NCI-H446 treated with DMSO at 0.1 percent for 48 hours (cell line): Measurements from ENCODE around the gene AHRR.

Experiments
- DNase-seq: peaks from one replicate; lab custom pipeline; 2025; lab: John Stamatoyannopoulos, UW

The AHRR gene

DNA sequence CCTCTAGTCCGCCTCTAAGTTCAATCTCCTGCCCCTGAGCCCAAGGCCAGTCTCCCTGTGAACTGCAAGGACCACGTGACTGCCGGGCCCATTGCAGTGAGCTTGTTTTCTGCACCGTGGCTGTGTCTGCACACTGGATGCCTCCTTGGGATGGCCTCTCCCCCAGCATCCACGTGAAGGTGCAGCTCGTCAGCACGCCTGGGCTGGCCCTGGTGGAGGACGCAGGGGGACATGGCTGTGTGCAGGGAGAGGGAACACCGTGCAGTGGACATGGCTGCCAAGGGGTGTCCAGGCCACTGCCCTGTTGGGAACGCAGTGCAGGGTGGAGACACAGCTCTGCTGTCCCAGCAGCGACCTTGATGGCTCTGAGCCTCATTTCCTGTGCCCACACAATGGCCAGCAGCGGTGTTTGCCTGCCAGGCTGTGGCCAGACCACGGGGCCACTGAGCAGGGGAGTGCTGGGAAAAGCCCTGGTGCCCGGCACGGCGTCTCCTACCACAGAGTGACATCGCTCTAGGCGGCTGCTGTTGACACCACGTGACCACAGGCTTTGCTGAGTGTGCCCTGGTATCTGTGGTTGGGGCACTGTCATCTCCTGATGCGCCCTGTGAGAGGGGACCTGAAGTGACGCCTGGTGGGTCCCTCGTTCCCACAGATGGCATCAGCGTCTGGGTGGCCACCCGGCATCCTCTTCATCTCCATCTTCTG is 94.6 kb downstream of the AHRR start:
- DNase-seq = no peak

DNA sequence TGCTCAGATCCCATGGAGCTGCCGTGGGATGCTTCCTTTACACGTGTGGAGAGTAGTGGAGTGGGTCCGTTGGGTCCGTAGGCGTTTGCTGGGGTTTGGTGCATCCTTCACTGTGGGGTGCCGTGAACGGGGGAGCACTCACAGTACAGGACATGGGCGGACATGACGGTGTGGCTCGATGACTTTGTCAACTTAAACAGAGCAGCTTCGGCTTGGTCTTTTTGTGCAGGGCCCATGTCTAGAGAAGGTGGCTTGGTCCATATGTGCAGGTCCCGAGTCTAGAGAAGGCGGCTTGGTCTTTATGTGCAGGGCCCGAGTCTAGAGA is 95.1 kb downstream of the AHRR start:
- no peak for DNase-seq

DNA sequence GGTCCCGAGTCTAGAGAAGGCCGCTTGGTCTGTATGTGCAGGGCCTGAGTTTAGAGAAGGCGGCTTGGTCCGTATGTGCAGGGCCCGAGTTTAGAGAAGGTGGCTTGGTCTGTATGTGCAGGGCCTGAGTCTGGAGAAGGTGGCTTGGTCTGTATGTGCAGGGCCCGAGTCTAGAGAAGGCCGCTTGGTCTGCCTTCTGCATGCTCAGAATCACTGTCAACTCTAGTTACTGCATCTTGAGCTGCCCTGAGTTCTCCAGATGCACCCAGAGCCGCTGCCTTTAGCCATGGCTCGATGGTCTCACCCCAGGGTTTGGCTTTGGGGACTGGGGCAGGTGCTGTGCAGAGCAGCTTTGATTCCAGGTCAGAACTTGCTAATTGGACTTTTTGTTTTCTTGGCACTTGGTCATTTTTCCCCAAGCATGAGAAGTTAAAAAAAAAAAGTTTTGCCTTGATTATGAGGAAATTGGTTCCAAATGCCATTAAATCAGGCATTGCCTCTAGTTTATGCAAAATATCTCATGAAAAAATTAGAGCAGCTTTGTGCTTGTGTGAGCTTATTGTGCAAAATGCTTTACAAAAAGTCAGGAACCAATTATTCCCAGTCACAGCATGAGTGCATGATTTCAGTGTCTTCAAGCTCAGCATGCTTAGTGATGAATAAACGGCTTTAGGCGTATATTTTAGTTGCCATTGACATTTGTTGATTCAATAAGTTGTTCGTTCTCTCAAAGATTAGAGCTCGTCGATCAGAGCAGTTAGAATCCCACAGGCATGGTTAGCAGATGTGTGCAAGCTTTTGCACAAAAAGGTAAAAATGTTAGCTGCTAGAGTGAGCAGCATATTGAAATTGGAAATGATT is 96.0 kb downstream of the AHRR start:
- DNase-seq = no peak

DNA sequence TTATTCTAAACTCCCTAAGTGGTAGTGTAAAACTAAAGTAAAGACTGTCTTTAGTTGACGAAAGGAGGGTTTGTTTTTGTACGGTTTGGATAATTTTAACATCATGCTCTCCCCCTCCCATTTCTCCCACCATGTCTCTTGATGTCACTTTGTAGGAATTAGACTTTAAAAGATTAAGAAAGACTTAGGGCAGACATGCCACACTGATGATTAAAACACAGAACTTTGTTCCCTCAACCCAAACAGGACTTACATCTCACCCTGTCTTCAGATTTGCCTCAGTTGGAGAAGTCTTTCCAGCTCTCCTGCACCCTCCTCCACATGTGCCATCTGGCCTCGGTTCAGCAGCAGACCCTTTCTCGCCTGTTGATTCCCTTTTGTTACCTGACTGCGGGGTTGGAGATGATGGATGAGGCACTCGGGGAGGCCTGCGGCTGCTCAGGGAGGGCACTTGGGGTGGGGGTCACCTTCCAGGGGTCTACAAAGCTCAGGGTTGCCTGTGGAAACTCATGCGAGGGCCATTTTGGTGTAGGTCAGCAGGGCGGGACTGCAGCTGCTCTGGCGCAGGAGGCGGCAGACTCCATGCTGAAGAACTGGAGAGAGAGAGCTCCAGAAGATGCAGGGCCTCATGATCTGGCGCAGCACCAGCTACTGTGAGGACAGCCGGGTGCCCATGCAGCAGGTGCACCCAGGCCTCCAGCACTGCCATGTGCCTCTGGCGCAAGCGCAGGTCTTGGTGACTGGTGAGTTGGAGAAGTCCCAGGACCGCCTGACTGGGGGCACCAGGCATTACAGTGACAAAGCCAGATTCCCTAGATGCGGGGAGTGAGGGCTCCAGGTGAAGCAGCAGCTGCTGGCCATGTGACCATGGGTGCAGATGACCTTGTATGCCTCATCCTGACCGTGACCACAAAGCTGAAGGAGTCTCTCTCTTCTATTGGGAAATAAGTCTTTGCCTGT is 96.9 kb downstream of the AHRR start:
- no peak for DNase-seq

DNA sequence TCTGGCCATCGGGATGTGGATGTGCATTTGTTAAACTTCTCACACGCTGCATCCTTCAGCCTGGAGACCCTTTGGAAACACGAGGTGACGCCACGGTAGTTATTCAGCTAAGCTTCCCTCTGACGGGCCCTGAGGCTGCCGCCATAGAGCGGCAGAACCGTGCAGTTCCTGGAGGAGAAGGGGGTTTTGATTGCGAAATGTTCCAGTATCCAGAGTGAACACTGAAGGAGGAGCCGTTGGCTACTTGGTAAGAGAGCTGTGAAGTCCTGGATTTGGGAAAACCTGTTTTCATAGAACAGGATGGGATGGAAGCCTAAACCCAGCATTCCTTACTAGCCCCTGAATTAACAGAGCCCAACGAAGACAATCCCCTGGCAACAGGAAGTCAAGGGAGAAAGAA is 98.5 kb downstream of the AHRR start:
- DNase-seq = no peak

DNA sequence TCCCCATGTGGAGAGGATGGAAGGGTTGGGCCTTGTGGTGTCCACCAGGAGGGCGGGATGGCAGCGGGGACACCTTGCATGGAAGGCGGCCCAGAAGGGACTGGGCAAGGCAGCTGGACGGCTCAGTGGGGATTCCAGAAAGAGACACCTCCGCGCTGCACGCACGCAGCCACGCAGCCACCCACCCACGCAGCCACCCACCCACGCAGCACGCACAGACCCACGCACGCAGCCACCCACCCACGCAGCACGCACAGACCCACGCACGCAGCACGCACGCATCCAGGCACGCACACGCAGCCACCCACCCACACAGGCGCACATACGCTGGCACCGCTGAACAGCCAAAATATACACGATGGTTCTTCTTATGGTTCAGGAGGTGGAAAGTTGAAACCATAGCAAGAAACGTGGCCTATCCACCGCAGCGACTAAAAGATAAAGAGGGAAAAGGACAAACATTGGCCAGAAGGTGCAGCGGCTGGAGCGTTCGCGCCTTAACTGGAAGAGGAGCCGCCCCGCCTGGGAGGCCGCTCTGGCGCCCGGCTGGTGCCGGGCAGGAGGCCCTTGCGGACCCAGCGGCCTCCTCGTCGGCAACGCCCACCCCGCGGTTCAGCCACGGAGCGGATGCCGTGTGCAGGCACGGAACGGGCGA is 99.2 kb downstream of the AHRR start:
- DNase-seq = no peak

DNA sequence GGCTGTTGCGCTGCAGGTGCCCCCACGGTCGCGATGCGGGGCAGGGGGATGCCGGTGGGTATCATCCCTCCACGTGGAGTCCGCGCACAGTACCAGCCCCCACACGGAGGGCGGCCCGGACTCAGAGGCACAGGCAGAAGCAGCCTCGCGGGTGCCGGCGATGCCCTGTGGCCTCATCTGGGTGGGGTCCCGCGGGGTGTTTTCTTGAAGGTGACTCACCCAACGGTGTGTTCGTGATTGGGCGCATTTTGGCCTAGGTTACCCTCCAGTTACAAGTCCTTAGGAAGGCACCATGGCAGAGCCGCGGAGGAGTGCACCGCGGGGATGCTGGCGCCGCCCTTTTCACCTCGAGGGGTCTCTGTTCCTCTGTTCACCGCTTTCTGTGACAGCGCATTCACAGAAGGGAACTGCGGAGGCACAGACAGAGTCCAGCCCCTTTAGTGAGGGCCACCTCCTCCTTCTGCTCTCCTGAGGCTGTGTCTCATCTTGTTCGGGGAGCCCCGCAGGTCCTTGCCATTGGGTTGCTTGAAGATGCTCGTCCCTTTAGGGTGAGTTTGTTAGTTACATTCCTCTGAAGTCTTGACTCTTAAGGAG is 99.9 kb downstream of the AHRR start:
- no peak for DNase-seq

DNA sequence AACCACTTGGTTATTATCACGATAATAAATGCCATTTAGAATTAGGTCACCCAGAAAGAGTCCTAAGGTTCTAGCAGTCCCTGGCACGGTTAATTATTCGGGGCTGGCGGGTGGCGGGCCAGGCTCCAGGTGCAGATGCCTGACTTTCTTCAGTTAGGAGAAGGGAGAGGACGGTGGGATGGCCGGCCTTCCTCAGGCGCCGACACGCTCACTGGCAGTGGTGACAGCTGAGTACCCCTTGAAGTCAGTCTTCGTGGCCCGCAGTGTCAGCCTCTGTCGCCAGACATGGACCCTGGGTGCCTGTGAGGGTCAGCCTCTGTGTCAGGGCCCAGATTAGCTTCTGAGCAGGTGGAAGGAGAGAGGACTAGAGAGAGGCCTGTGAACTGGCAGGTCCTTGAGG is 100.4 kb downstream of the AHRR start:
- DNase-seq = no peak

DNA sequence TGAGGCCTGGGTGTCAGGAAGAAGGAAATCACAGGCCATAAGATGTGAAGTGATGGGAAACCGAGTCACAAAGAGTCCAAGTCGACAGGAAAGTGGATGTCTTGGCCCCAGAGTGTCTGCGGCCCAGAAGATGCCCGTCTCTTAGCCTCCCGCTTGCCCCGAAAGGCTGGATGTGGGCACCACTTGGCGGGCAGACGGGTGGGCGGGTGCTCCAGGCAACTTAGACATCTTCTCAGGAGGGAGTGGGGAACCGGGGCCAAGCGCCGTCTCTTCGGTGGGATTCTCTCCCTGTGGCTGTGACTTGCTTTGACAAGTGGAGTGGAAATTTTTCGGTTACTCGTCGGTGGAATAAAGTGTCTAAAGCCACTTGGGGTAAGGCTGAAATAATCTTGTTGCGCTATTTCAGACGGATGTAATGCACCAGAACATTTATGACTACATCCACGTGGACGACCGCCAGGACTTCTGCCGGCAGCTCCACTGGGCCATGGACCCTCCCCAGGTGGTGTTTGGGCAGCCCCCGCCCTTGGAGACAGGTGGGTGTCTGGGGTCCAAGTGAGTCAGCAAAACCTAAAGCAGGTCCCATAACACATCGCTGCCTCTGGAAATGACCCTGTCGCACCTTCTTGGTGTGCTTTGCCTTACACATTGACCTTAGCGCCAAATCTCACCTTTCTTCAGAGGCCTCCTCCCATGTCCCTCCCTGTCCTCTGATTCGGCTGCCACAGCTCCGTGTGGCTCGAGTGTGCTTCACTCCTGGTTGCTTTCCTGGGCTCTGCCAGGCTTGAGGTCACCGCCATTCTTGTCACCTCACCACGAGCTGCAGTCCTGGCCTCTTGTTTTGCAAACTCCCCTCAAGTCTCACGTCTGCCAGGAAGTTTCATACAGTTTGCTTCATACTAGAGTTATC is 101.1 kb downstream of the AHRR start:
- no peak for DNase-seq

DNA sequence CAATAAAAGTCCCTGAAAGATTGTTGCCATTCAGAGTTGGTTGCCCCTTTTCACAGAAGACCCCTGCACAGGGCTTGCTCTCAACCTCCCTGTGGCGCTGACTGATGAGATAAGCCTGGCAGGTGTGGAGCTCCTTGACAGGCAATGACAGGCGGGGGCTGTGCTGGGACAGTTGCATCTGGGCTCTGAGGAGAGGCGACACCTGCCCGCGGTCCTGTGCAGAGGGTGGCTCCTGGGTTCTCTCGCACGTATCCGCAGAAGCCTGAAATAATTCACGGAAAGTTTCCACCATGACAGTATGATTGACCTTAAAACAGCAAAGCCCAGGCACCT is 101.7 kb downstream of the AHRR start:
- DNase-seq = no peak

DNA sequence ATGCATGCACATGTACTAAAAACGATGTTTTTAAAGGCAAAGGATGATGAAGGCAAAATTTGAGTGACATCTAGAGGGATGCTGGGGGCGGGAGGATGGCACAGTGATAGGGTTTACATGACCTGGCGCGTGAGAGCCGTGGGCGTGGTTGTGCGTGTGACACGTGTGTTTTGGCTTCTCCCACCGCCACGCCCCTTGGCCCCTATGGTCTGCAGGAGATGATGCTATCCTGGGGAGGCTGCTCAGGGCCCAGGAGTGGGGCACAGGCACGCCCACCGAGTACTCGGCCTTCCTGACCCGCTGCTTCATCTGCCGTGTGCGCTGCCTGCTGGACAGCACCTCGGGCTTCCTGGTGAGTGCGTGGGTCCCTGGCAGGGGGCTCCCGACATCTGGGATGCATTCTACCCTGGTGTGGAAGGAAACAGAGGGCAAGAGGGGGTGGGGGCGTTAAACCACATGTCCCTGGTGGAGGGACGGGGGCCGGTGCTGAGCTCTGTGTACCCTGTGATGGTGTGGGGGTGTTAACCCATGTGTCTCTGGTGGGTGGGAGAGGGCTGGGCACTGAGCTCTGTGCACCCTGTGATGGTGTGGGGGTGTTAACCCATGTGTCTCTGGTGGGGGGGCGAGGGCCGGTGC is 102.2 kb downstream of the AHRR start:
- no peak for DNase-seq

DNA sequence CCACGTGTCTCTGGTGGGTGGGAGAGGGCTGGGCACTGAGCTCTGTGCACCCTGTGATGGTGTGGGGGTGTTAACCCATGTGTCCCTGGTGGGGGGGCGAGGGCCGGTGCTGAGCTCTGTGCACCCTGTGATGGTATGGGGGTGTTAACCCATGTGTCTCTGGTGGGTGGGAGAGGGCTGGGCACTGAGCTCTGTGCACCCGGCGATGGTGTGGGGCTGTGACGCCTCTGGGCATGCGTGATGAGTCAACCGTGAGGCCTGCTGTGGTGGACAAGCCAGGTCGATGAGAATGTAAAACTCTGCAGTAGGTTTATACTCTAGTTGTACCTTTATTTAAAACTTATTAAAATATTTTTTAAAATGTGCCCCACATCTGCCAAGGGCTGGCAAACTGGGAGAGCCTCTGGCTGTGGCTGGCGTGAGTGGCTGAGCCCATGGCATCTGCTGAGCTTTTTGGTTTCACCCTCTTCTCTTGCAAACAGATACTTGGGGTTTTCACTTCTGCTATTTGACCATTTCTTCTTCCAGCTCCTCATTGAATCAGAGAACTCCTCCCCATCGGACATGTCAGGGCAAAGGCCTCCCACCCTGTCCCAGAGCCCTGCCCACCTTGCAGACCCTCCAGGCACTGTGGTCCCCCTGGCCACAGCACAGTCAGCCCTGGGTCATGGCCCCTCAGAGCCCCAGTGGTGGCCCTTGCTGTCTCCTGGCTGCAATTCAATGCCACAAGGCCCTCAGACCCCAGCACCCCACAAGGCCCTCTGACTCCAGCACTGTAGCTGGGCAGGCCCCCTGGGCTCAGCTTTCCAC is 103.0 kb downstream of the AHRR start:
- no peak for DNase-seq

DNA sequence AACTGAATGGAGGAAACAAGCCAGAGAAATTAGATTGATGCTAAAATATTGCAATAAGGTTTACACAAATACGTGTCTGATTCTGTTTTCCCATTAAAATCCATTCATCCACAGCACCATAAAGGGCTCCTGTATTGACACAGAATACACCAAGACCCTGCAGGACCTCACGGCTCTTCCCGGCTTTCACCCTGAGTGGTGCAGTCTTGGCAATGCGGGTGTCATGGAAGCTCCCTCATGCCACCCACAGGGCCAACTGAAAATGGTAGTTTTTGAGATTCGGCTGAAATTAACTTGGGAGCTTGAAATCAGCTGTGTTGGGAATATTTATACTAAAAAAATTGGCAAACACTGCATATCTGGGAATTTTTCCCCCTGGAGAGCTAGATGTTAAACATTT is 104.2 kb downstream of the AHRR start:
- no peak for DNase-seq

DNA sequence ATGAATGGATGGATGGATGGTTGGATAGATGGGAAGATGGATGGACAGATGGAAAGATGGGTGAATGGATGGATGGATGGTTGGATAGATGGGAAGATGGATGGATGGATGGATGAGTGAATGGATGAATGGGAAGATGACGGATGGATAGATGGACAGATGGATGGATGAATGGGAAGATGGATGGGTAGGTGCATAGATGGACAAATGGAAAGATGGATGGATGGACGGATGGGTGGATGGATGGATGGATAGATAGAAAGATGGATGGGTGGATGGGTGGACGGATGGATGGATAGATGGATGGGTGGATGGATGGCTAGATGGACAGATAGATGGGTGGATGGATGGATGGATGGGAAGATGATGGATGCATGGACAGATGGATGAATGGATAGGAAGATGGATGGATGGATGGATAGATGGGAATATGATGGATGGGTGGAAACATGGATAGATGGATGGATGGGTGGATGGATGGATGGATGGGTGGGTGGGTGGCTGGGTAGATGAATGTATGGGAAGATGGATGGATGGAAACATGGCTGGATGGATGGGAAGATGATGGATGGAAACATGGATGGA is 105.0 kb downstream of the AHRR start:
- no peak for DNase-seq

DNA sequence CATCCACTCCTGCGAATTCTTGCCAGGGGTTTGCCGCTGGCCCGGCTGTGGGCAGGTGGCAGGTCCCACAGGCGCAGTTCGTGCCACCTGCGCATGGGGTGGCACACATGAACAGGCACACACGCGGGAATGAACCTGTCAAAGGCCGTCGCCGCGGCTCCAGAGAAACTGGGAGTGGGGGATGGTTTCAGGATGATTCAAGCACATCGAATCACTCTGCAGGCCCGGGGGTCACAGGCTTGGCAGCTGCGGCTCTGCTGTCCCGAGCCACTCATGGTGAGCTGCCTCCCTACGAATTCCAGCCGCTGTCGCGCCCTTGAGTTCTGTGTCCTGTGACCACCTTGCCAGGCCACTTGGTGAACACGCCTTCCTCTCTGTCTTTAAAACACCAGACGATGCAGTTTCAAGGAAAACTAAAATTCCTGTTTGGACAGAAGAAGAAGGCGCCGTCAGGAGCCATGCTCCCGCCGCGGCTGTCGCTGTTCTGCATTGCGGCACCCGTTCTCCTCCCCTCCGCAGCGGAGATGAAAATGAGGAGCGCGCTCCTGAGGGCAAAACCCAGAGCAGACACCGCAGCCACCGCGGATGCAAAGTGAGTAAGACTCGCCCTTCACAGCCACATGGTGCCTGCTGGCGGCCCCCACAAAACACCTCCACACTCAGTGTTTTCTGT is 106.0 kb downstream of the AHRR start:
- DNase-seq = no peak

DNA sequence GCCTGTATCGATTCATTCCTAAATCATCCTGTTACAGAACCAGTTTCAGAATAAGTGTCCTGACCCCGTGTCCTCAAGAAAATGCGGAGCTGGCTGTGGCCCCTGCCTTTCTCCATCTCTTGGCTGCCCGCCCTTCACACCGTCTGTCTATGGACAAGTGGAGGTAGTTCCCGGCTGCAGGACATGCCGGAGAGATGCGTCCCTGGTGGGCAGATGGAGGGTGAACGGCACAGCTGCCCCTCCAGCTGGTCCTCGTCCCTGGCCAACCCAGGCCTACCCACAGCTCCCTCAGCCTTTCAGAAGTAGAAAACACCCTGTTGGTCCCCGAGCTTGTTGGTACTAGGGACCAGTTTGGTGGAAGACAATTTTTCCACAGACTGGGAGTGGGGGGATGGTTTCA is 106.7 kb downstream of the AHRR start:
- DNase-seq = peak; percentile 22

DNA sequence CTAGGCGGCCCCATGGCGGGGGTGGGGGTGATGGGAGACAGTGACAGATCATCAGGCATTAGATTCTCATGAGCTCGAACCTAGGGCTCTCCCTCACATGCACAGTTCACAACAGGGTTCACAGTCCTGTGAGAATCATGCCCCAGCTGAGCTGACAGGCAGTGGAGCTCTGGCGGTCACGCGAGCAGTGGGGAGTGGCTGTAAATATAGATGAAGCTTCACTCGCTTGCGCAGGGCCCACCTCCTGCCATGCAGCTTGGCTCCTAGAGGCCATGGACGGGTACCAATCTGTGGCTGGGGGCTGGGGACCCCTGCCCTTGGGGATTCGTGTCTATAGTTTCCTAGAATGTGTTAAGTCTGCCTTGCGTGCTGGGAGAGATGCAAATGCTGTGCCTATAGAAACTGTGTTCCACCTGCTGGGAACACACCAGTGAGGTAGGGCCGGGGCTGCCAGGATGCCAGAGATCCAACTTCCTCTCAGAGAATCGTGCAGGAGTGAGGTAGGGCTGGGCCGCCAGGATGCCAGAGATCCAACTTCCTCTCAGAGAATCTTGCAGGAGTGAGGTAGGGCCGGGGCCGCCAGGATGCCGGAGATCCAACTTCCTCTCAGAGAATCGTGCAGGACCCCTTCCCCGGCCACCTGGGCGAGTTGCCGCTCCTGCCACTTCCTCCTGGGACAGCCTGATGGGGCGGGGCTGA is 107.4 kb downstream of the AHRR start:
- no peak for DNase-seq
